Mesodermal cell (in vitro differentiated cells): Measurements from ENCODE around the gene HSPB6.

Experiments
- H3K27ac ChIP-seq: 2 replicates; pipeline ENCODE4 v1.7.0; 2013; ENCODE audit warnings: mild to moderate bottlenecking, low read depth, low read length, moderate library complexity; ENCODE audit not compliant: severe bottlenecking
- H3K36me3 ChIP-seq: 2 replicates; pipeline ENCODE4 v1.7.1; 2013; ENCODE audit warnings: mild to moderate bottlenecking, low read length, moderate library complexity; ENCODE audit not compliant: control insufficient read depth, insufficient read depth
- H3K4me1 ChIP-seq: one replicate; pipeline ENCODE4 v1.7.1; 2013; ENCODE audit warnings: mild to moderate bottlenecking, low read length; ENCODE audit not compliant: insufficient read depth, control insufficient read depth, poor library complexity, severe bottlenecking
- H3K4me3 ChIP-seq: 2 replicates; pipeline ENCODE4 v1.7.0; 2013; ENCODE audit warnings: low read length, control low read depth, mild to moderate bottlenecking; ENCODE audit not compliant: insufficient read depth, poor library complexity, severe bottlenecking; ENCODE audit errors: extremely low read depth
- H3K9me3 ChIP-seq: 2 replicates; pipeline ENCODE4 v1.7.1; 2013; ENCODE audit warnings: mild to moderate bottlenecking, low read length, moderate library complexity; ENCODE audit not compliant: control insufficient read depth
- WGBS, 2 experiments: methylation state at CpG; one replicate each; pipeline ENCODE4 v1.1.5; 2013; ENCODE audit warnings: missing lambda C conversion rate in 2 of 2; ENCODE audit not compliant: insufficient coverage in 2 of 2; 5-methylcytosine and 5-hydroxymethylcytosine counted together

Gene HSPB6

GRCh38 chr19:35791814-35792279 lies 35.0 kb upstream of the HSPB6 start:
- H3K4me1 ChIP-seq: no peaks in the 10 kb centered on the region
- 88 to 100% methylated on average over 6 of the region's 9 CpGs for WGBS, 2 experiments

GRCh38 chr19:35790981-35791813 lies 34.4 kb upstream of the HSPB6 start:
- 81 to 82% methylated on average over 20 of the region's 20 CpGs for WGBS, 2 experiments
- H3K36me3 ChIP-seq: no peaks in the 10 kb centered on the region
- no peaks in the 10 kb centered on the region for H3K4me1 ChIP-seq
- no peak overlapping the region for H3K4me3 ChIP-seq
- H3K9me3 ChIP-seq: no peaks in the 10 kb centered on the region
- H3K27ac ChIP-seq: no peak overlapping the region

More at GRCh38 chr19:35791814-35792279, 35.0 kb upstream of the HSPB6 start:
- Histone ChIP-seq H3K4me3 (no peak overlapping the region), H3K27ac (no peak overlapping the region), H3K9me3 (no peaks in the 10 kb centered on the region), H3K36me3 (no peaks in the 10 kb centered on the region)

- Histone ChIP-seq H3K4me3 (no peak overlapping the region), H3K9me3 (no peaks in the 10 kb centered on the region), H3K36me3 (peaks cover 8% of the 10 kb centered on the region), H3K27ac (no peak overlapping the region), H3K4me1 (no peaks in the 10 kb centered on the region)
- 91% methylated on average over 14 to 16 of the region's 19 CpGs for WGBS, 2 experiments
These were observed 33.4 kb upstream of the HSPB6 start for GRCh38 chr19:35789978-35790944.

GRCh38 chr19:35789195-35789977 lies 32.6 kb upstream of the HSPB6 start:
- Histone ChIP-seq H3K36me3 (peaks cover 8% of the 10 kb centered on the region), H3K4me1 (no peaks in the 10 kb centered on the region), H3K9me3 (no peaks in the 10 kb centered on the region), H3K4me3 (no peak overlapping the region), H3K27ac (no peak overlapping the region)
- 84 to 86% methylated on average over 9 to 11 of the region's 11 CpGs for WGBS, 2 experiments

- Histone ChIP-seq H3K4me1 (no peaks in the 10 kb centered on the region), H3K4me3 (no peak overlapping the region), H3K36me3 (peaks cover 8% of the 10 kb centered on the region), H3K9me3 (no peaks in the 10 kb centered on the region), H3K27ac (no peak overlapping the region)
- WGBS, 2 experiments: 80 to 89% methylated on average over 3 to 4 of the region's 12 CpGs
These were observed 31.6 kb upstream of the HSPB6 start for GRCh38 chr19:35788205-35788960.

GRCh38 chr19:35787227-35787799 lies 30.5 kb upstream of the HSPB6 start:
- peaks cover 4% of the 10 kb centered on the region for H3K4me1 ChIP-seq
- H3K9me3 ChIP-seq: no peaks in the 10 kb centered on the region
- 92 to 98% methylated on average over 6 to 10 of the region's 15 CpGs for WGBS, 2 experiments
- H3K36me3 ChIP-seq: peaks cover 12% of the 10 kb centered on the region
- no peak overlapping the region for H3K4me3 ChIP-seq
- H3K27ac ChIP-seq: no peak overlapping the region

GRCh38 chr19:35786299-35787160 lies 29.7 kb upstream of the HSPB6 start:
- Histone ChIP-seq H3K4me3 (no peak overlapping the region), H3K27ac (no peak overlapping the region), H3K36me3 (peaks cover 12% of the 10 kb centered on the region), H3K9me3 (no peaks in the 10 kb centered on the region), H3K4me1 (peaks cover 4% of the 10 kb centered on the region)
- 94 to 97% methylated on average over 19 to 24 of the region's 31 CpGs for WGBS, 2 experiments

GRCh38 chr19:35785339-35785627 lies 28.5 kb upstream of the HSPB6 start:
- H3K36me3 ChIP-seq: peaks cover 17% of the 10 kb centered on the region
- WGBS, 2 experiments: 78 to 97% methylated on average over 6 to 10 of the region's 10 CpGs
- H3K27ac ChIP-seq: no peak overlapping the region
- H3K4me1 ChIP-seq: peaks cover 4% of the 10 kb centered on the region
- H3K9me3 ChIP-seq: no peaks in the 10 kb centered on the region
- no peak overlapping the region for H3K4me3 ChIP-seq
